AG04450 (cell line): ENCODE measurements around the gene TLE3. TPM values are rescaled to one million over a fixed set of nuclear protein-coding genes. Genes with fewer than 3 reads are reported as not detected.

ENCODE experiments used
- CTCF ChIA-PET: fragments of 300-600, 350-600 bp; formaldehyde crosslinking; extraction: SDS; loops from one replicate; lab custom pipeline; 2022; ENCODE audit warnings: antibody characterized with exemption, inconsistent platforms; lab: Charles Lee
- POLR2A ChIA-PET: fragments of 350-600 bp; formaldehyde crosslinking; extraction: SDS; loops from one replicate; lab custom pipeline; 2021; ENCODE audit warnings: antibody characterized with exemption, inconsistent platforms; lab: Yijun Ruan, JAX
- DNase-seq: peaks from one replicate; pipeline ENCODE4 v3.0.0-alpha.2; 2011; ENCODE audit warnings: low read depth, low spot score
- H3K27ac ChIP-seq: one replicate; pipeline ENCODE4 v1.5.1; 2012; ENCODE audit warnings: low read depth, low read length, control low read depth
- H3K27me3 ChIP-seq: one replicate; pipeline ENCODE4 v1.6.0; 2012; ENCODE audit warnings: low read length; ENCODE audit not compliant: control insufficient read depth, insufficient read depth
- H3K4me3 ChIP-seq: 2 replicates; pipeline ENCODE4 v1.5.1; 2011; ENCODE audit warnings: mild to moderate bottlenecking, low read depth, low read length, control low read depth
- H3K9me3 ChIP-seq: 2 replicates; pipeline ENCODE4 v1.5.1; 2012; ENCODE audit warnings: low read length; ENCODE audit not compliant: control insufficient read depth, insufficient read depth
- polyA plus RNA-seq: library from polyadenylated mRNA; depleted of rRNA; stranded (reverse); fragments of >200 nt; gene quantifications from 2 replicates; pipeline ENCODE4 v1.2.3, GENCODE V29; 2011
- TF ChIP-seq, protein P1 (sequence below): IDR thresholded peaks from 2 replicates; pipeline ENCODE4 v1.5.1; 2011; ENCODE audit warnings: low read depth, low read length, control low read depth, inconsistent platforms

Gene TLE3
- polyA plus RNA-seq, 1 experiment = 7.5 TPM

DNA sequence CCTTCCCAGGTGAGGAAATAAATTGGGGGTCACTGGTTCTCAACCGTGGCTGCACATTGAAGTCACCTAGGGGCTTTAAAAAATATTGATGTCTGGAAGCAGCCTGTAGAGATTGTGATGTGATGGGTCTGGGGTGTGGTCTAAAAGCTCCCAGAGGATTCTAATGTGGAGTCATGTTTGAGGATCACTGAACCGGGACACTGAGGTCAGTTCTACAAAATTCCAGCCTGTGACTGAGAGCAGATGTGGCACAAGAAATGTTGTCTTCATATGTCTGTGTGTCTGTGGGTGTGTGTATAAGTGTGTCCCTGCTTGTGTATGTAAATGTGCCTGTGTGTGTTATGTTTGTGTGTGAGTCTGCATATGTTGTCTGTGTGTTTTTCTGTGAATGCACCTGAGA lies 79.9 kb downstream of the TLE3 start:
- POLR2A ChIA-PET = no interaction called here
- Histone ChIP-seq H3K4me3 (no peak overlapping the region), H3K27me3 (peaks cover 45% of the 10 kb centered on the region), H3K9me3 (no peaks in the 10 kb centered on the region), H3K27ac (no peak overlapping the region)
- CTCF ChIA-PET = no interaction called here
- no peak for DNase-seq
- TF ChIP-seq, protein P1, sequence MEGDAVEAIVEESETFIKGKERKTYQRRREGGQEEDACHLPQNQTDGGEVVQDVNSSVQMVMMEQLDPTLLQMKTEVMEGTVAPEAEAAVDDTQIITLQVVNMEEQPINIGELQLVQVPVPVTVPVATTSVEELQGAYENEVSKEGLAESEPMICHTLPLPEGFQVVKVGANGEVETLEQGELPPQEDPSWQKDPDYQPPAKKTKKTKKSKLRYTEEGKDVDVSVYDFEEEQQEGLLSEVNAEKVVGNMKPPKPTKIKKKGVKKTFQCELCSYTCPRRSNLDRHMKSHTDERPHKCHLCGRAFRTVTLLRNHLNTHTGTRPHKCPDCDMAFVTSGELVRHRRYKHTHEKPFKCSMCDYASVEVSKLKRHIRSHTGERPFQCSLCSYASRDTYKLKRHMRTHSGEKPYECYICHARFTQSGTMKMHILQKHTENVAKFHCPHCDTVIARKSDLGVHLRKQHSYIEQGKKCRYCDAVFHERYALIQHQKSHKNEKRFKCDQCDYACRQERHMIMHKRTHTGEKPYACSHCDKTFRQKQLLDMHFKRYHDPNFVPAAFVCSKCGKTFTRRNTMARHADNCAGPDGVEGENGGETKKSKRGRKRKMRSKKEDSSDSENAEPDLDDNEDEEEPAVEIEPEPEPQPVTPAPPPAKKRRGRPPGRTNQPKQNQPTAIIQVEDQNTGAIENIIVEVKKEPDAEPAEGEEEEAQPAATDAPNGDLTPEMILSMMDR = no peak

DNA sequence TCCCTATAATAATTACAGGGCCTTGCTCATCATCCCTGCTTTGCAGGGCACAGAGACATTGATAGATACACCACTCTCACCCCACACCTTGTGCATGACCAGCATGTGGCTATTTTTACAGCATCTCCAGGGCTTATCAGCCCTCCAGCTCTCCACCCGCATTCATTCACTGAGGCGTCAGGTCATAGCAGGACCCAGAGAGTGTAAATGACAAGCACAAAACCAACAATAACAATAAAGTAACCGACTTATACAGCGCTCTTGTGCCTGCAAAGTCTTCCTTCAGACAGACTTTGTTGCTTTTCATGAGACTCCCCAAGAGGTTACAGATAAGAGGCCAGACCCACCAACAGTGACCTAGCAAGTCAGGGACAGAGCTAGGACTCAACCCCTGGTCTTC lies 80.7 kb downstream of the TLE3 start:
- ChIA-PET POLR2A (no interaction called here), CTCF (no interaction called here)
- TF ChIP-seq, protein P1 = no peak
- no peak overlapping the region for H3K27ac ChIP-seq
- no peak overlapping the region for H3K4me3 ChIP-seq
- no peaks in the 10 kb centered on the region for H3K9me3 ChIP-seq
- DNase-seq = no peak
- H3K27me3 ChIP-seq = peaks cover 51% of the 10 kb centered on the region

DNA sequence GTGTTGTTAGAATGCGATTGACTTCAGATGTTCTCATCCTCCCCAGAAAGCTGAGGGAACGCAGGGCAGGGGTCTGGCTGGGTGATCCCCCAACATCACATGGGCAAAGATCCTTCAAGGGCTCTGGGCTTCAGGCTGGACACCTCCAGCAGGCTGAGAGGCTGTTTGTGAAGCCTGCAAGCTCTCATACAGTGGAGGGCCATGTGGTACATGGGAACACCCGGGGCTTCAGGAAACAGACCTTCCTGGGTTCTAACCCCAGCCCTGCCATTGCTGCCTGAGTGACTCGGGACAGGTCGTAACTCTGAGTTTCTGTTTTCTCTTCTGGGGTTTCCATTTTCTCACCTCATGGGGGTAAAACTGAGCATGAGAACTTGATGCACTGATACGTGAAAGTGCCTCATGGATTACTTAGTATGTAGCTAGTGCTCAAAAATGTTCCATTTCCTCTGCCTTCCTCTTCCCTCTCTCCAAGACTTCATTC lies 81.2 kb downstream of the TLE3 start:
- no peak for DNase-seq
- Histone ChIP-seq H3K27me3 (peaks cover 54% of the 10 kb centered on the region), H3K27ac (no peak overlapping the region), H3K9me3 (no peaks in the 10 kb centered on the region), H3K4me3 (no peak overlapping the region)
- POLR2A ChIA-PET = no interaction called here
- TF ChIP-seq, protein P1 = no peak
- CTCF ChIA-PET = no interaction called here

DNA sequence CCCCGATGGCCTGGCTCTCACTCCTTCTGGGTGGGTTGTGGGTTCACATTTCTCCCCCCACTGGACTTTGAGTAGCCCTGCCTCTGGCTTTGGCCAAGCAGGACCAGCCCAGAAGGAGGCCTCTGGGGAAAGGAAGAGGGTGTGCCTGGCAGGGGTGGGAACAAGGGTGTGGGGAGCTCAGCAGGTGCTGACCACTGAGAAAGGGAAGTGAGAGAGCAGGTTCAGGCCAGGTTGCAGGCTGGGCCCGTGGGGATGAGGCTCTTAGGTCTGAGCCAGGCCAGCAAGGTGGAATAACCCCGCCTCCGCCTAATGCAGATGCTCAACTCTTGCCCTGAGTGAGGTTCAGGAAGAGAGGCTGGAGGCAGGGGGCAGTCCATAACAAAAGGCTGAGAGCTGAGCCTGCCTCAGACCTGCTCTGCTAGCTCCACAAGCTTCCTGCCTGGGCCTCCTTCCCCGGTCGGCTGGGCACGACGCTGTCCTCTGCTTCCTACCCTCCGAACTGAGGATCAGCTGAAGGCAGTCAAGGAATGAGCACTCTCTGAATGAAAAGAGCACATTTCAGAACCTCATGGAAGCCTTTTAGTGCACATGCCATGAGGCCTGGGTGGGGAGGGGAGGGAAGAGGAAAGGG lies 82.7 kb downstream of the TLE3 start:
- TF ChIP-seq, protein P1 = no peak
- no peak for DNase-seq
- POLR2A ChIA-PET = no interaction called here
- CTCF ChIA-PET = no interaction called here
- Histone ChIP-seq H3K27me3 (peaks cover 58% of the 10 kb centered on the region), H3K4me3 (no peak overlapping the region), H3K9me3 (no peaks in the 10 kb centered on the region), H3K27ac (no peak overlapping the region)

DNA sequence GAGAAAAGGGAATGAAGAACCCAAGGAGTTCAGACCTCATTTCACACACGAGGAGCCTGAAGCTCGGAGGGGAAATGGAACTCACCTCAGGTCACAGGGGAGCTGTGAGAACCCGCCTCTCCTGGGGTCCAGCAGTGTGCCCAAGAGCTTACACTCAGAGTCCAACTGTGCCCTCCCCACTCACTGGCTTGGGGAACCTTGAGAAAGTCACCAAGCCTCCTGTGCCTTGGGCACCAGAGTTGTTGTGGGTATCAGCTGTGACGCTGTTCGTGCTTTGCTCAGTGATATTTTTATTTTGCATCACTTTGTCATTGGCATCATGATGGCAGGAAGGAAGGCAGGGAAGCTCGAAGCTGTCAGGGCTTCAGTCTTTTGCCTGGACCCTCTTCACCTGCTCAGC lies 83.4 kb downstream of the TLE3 start:
- no peak for DNase-seq
- H3K27ac ChIP-seq = no peak overlapping the region
- no peaks in the 10 kb centered on the region for H3K9me3 ChIP-seq
- CTCF ChIA-PET = interaction anchor here (1.0 kb wide), 1 partner anchor 438 kb away, joined by 3 read pairs; no protein-coding TSS in a partner anchor
- POLR2A ChIA-PET = no interaction called here
- TF ChIP-seq, protein P1 = no peak
- H3K27me3 ChIP-seq = peaks cover 58% of the 10 kb centered on the region
- no peak overlapping the region for H3K4me3 ChIP-seq
